ENCODE results near the gene POLR2M.

Gene POLR2M

GRCh38 chr15:57736591-57736990, 30.1 kb downstream of the POLR2M start:
- ChIA-PET POLR2A (no interaction called here), CTCF (no interaction called here)
- DNase-seq (ENCODE audit: extremely low spot score): no peak
- TF ChIP-seq CTCF (IDR thresholded peaks at IDR 0.05; ENCODE audit: control extremely low read depth, extremely low read depth, low read depth, missing control alignments): no peak

GRCh38 chr15:57738734-57739237, 32.3 kb downstream of the POLR2M start:
- no peak for DNase-seq (ENCODE audit: extremely low spot score)
- POLR2A ChIA-PET: no interaction called here
- CTCF ChIA-PET: interaction anchor here (12.9 kb wide), 1 partner anchor 8 kb away, joined by 93 read pairs; no protein-coding TSS in a partner anchor

GRCh38 chr15:57740048-57740447, 33.5 kb downstream of the POLR2M start:
- ChIA-PET CTCF (interaction anchor here (12.9 kb wide), 1 partner anchor 9 kb away, joined by 93 read pairs; no protein-coding TSS in a partner anchor), POLR2A (no interaction called here)
- no peak for TF ChIP-seq CTCF (IDR thresholded peaks at IDR 0.05; ENCODE audit: control extremely low read depth, extremely low read depth, low read depth, missing control alignments)
- DNase-seq (ENCODE audit: extremely low spot score): no peak

More at GRCh38 chr15:57738734-57739237, 32.3 kb downstream of the POLR2M start:
- TF ChIP-seq CTCF (IDR thresholded peaks at IDR 0.05; ENCODE audit: control extremely low read depth, extremely low read depth, low read depth, missing control alignments): no peak

- TF ChIP-seq CTCF (IDR thresholded peaks at IDR 0.05; ENCODE audit: control extremely low read depth, extremely low read depth, low read depth, missing control alignments): no peak
- POLR2A ChIA-PET: no interaction called here
- no peak for DNase-seq (ENCODE audit: extremely low spot score)
- CTCF ChIA-PET: interaction anchor here (12.9 kb wide), 1 partner anchor 10 kb away, joined by 93 read pairs; no protein-coding TSS in a partner anchor
These were observed 34.6 kb downstream of the POLR2M start for GRCh38 chr15:57741089-57741488.

GRCh38 chr15:57743424-57743823, 36.9 kb downstream of the POLR2M start:
- CTCF ChIA-PET: interaction anchor here (0.9 to 12.9 kb wide), 4 partner anchors 9 to 324 kb away, joined by 3 to 93 read pairs (median 14); no protein-coding TSS in a partner anchor
- POLR2A ChIA-PET: no interaction called here
- TF ChIP-seq CTCF (IDR thresholded peaks at IDR 0.05; ENCODE audit: control extremely low read depth, extremely low read depth, low read depth, missing control alignments): peak; percentile 30
- no peak for DNase-seq (ENCODE audit: extremely low spot score)

- POLR2A ChIA-PET: no interaction called here
- TF ChIP-seq CTCF (IDR thresholded peaks at IDR 0.05; ENCODE audit: control extremely low read depth, extremely low read depth, low read depth, missing control alignments): no peak
- CTCF ChIA-PET: interaction anchor here (1.1 to 12.9 kb wide), 3 partner anchors 16 to 433 kb away, joined by 3 to 93 read pairs (median 25); no protein-coding TSS in a partner anchor
- DNase-seq (ENCODE audit: extremely low spot score): no peak
These were observed 40.3 kb downstream of the POLR2M start for GRCh38 chr15:57746786-57747185.

All from GM10248 (cell line).